ENCODE measurements around the gene GFPT2.

The GFPT2 gene

GRCh38 chr5:180377556-180378197 lies 24.5 kb upstream of the GFPT2 start:
- no peak overlapping the region for H3K4me3 ChIP-seq (ENCODE audit: insufficient read length, low read depth)
- H3K9me3 ChIP-seq (ENCODE audit: insufficient read depth, low read length), result no peaks in the 10 kb centered on the region
- H3K9ac ChIP-seq (ENCODE audit: insufficient read length, low read depth), result no peak overlapping the region
- no peak for DNase-seq (ENCODE audit: low read depth, low spot score)
- no peaks in the 10 kb centered on the region for H3K27me3 ChIP-seq (ENCODE audit: insufficient read depth, insufficient read length)
- H3K36me3 ChIP-seq (ENCODE audit: insufficient read depth, insufficient read length, low read length), result no peaks in the 10 kb centered on the region
- TF ChIP-seq YY1 (IDR thresholded peaks at IDR 0.05; ENCODE audit: insufficient read depth, insufficient read length), result no peak
- TF ChIP-seq SUZ12 (IDR thresholded peaks at IDR 0.05; ENCODE audit: extremely low read depth, insufficient read depth, insufficient read length), result no peak
- no peak for TF ChIP-seq ZNF274 (IDR thresholded peaks at IDR 0.05; ENCODE audit: low read depth, low read length)
- H3K4me1 ChIP-seq (ENCODE audit: insufficient read depth, insufficient read length), result peaks cover 4% of the 10 kb centered on the region

- no peaks in the 10 kb centered on the region for H3K9me3 ChIP-seq (ENCODE audit: insufficient read depth, low read length)
- H3K36me3 ChIP-seq (ENCODE audit: insufficient read depth, insufficient read length, low read length), result no peaks in the 10 kb centered on the region
- peaks cover 5% of the 10 kb centered on the region for H3K4me1 ChIP-seq (ENCODE audit: insufficient read depth, insufficient read length)
- no peaks in the 10 kb centered on the region for H3K27me3 ChIP-seq (ENCODE audit: insufficient read depth, insufficient read length)
- no peak overlapping the region for H3K9ac ChIP-seq (ENCODE audit: insufficient read length, low read depth)
- no peak overlapping the region for H3K4me3 ChIP-seq (ENCODE audit: insufficient read length, low read depth)
- DNase-seq (ENCODE audit: low read depth, low spot score), result no peak
- TF ChIP-seq YY1 (IDR thresholded peaks at IDR 0.05; ENCODE audit: insufficient read depth, insufficient read length) (no peak), ZNF274 (IDR thresholded peaks at IDR 0.05; ENCODE audit: low read depth, low read length) (no peak), SUZ12 (IDR thresholded peaks at IDR 0.05; ENCODE audit: extremely low read depth, insufficient read depth, insufficient read length) (no peak)
Observed at GRCh38 chr5:180376511-180376910, 23.4 kb upstream of the GFPT2 start.

GRCh38 chr5:180375955-180376354 lies 22.8 kb upstream of the GFPT2 start:
- no peak for TF ChIP-seq YY1 (IDR thresholded peaks at IDR 0.05; ENCODE audit: insufficient read depth, insufficient read length)
- TF ChIP-seq ZNF274 (IDR thresholded peaks at IDR 0.05; ENCODE audit: low read depth, low read length), result no peak
- no peak for TF ChIP-seq SUZ12 (IDR thresholded peaks at IDR 0.05; ENCODE audit: extremely low read depth, insufficient read depth, insufficient read length)
- no peak for DNase-seq (ENCODE audit: low read depth, low spot score)
- Histone ChIP-seq H3K9ac (ENCODE audit: insufficient read length, low read depth) (no peak overlapping the region), H3K4me1 (ENCODE audit: insufficient read depth, insufficient read length) (peaks cover 2% of the 10 kb centered on the region), H3K4me3 (ENCODE audit: insufficient read length, low read depth) (no peak overlapping the region), H3K36me3 (ENCODE audit: insufficient read depth, insufficient read length, low read length) (no peaks in the 10 kb centered on the region), H3K9me3 (ENCODE audit: insufficient read depth, low read length) (no peaks in the 10 kb centered on the region), H3K27me3 (ENCODE audit: insufficient read depth, insufficient read length) (no peaks in the 10 kb centered on the region)

- Histone ChIP-seq H3K9ac (ENCODE audit: insufficient read length, low read depth) (no peak overlapping the region), H3K9me3 (ENCODE audit: insufficient read depth, low read length) (no peaks in the 10 kb centered on the region), H3K4me1 (ENCODE audit: insufficient read depth, insufficient read length) (peaks cover 2% of the 10 kb centered on the region), H3K27me3 (ENCODE audit: insufficient read depth, insufficient read length) (no peaks in the 10 kb centered on the region), H3K4me3 (ENCODE audit: insufficient read length, low read depth) (no peak overlapping the region), H3K36me3 (ENCODE audit: insufficient read depth, insufficient read length, low read length) (no peaks in the 10 kb centered on the region)
- no peak for DNase-seq (ENCODE audit: low read depth, low spot score)
- TF ChIP-seq ZNF274 (IDR thresholded peaks at IDR 0.05; ENCODE audit: low read depth, low read length) (no peak), YY1 (IDR thresholded peaks at IDR 0.05; ENCODE audit: insufficient read depth, insufficient read length) (no peak), SUZ12 (IDR thresholded peaks at IDR 0.05; ENCODE audit: extremely low read depth, insufficient read depth, insufficient read length) (no peak)
Observed at GRCh38 chr5:180375291-180375690, 22.2 kb upstream of the GFPT2 start.

GRCh38 chr5:180373870-180374269 lies 20.7 kb upstream of the GFPT2 start:
- DNase-seq (ENCODE audit: low read depth, low spot score), result no peak
- TF ChIP-seq SUZ12 (IDR thresholded peaks at IDR 0.05; ENCODE audit: extremely low read depth, insufficient read depth, insufficient read length) (no peak), ZNF274 (IDR thresholded peaks at IDR 0.05; ENCODE audit: low read depth, low read length) (no peak), YY1 (IDR thresholded peaks at IDR 0.05; ENCODE audit: insufficient read depth, insufficient read length) (no peak)
- H3K4me3 ChIP-seq (ENCODE audit: insufficient read length, low read depth), result no peak overlapping the region
- no peaks in the 10 kb centered on the region for H3K27me3 ChIP-seq (ENCODE audit: insufficient read depth, insufficient read length)
- H3K9ac ChIP-seq (ENCODE audit: insufficient read length, low read depth), result no peak overlapping the region
- H3K36me3 ChIP-seq (ENCODE audit: insufficient read depth, insufficient read length, low read length), result no peaks in the 10 kb centered on the region
- H3K9me3 ChIP-seq (ENCODE audit: insufficient read depth, low read length), result no peaks in the 10 kb centered on the region
- peaks cover 2% of the 10 kb centered on the region for H3K4me1 ChIP-seq (ENCODE audit: insufficient read depth, insufficient read length)

GRCh38 chr5:180373454-180373853 lies 20.3 kb upstream of the GFPT2 start:
- TF ChIP-seq SUZ12 (IDR thresholded peaks at IDR 0.05; ENCODE audit: extremely low read depth, insufficient read depth, insufficient read length), result no peak
- DNase-seq (ENCODE audit: low read depth, low spot score), result no peak
- Histone ChIP-seq H3K27me3 (ENCODE audit: insufficient read depth, insufficient read length) (no peaks in the 10 kb centered on the region), H3K4me1 (ENCODE audit: insufficient read depth, insufficient read length) (peaks cover 2% of the 10 kb centered on the region), H3K36me3 (ENCODE audit: insufficient read depth, insufficient read length, low read length) (no peaks in the 10 kb centered on the region), H3K4me3 (ENCODE audit: insufficient read length, low read depth) (no peak overlapping the region), H3K9me3 (ENCODE audit: insufficient read depth, low read length) (no peaks in the 10 kb centered on the region), H3K9ac (ENCODE audit: insufficient read length, low read depth) (no peak overlapping the region)

- no peak for DNase-seq (ENCODE audit: low read depth, low spot score)
- H3K9ac ChIP-seq (ENCODE audit: insufficient read length, low read depth), result no peak overlapping the region
- no peaks in the 10 kb centered on the region for H3K36me3 ChIP-seq (ENCODE audit: insufficient read depth, insufficient read length, low read length)
- peaks cover 2% of the 10 kb centered on the region for H3K4me1 ChIP-seq (ENCODE audit: insufficient read depth, insufficient read length)
- H3K4me3 ChIP-seq (ENCODE audit: insufficient read length, low read depth), result no peak overlapping the region
- H3K27me3 ChIP-seq (ENCODE audit: insufficient read depth, insufficient read length), result no peaks in the 10 kb centered on the region
- no peaks in the 10 kb centered on the region for H3K9me3 ChIP-seq (ENCODE audit: insufficient read depth, low read length)
- TF ChIP-seq ZNF274 (IDR thresholded peaks at IDR 0.05; ENCODE audit: low read depth, low read length) (no peak), SUZ12 (IDR thresholded peaks at IDR 0.05; ENCODE audit: extremely low read depth, insufficient read depth, insufficient read length) (no peak)
Observed at GRCh38 chr5:180371949-180372348, 18.8 kb upstream of the GFPT2 start.

Data from NT2/D1 (cell line).